SIG-M5 (cell line): ENCODE measurements around the gene HSD17B12.
"Not testable (repeated sequence)": the region's sequence is repeated elsewhere in the genome, so short reads cannot be mapped to it uniquely, and the experiment has no call there.

Experiments
- DNase-seq: peaks from one replicate; lab custom pipeline; 2025; lab: John Stamatoyannopoulos, UW

HSD17B12 gene

GRCh38 chr11:43680521-43681400, at the start of gene HSD17B12:
Gene HSD17B12 (plus strand): TSS chr11:43680738. CDS start chr11:43680828, 90 bp downstream.
- DNase-seq, result peak; percentile 49

- DNase-seq, result no peak
These were observed 48.8 kb upstream of the HSD17B12 start for GRCh38 chr11:43631732-43632131.

GRCh38 chr11:43632181-43632580, 48.4 kb upstream of the HSD17B12 start:
- no peak for DNase-seq

GRCh38 chr11:43638717-43639116, 41.8 kb upstream of the HSD17B12 start:
- no peak for DNase-seq

GRCh38 chr11:43639224-43639623, 41.3 kb upstream of the HSD17B12 start:
- DNase-seq, result no peak

- no peak for DNase-seq
These were observed 40.6 kb upstream of the HSD17B12 start for GRCh38 chr11:43639920-43640319.

GRCh38 chr11:43643898-43644620, 36.5 kb upstream of the HSD17B12 start:
- DNase-seq, result peak; percentile 18

- no peak for DNase-seq
These were observed 35.8 kb upstream of the HSD17B12 start for GRCh38 chr11:43644621-43645299.

GRCh38 chr11:43646767-43647166, 33.8 kb upstream of the HSD17B12 start:
- no peak for DNase-seq

GRCh38 chr11:43648888-43649287, 31.6 kb upstream of the HSD17B12 start:
- no peak for DNase-seq

- no peak for DNase-seq
These were observed 31.0 kb upstream of the HSD17B12 start for GRCh38 chr11:43649501-43649900.

- DNase-seq, result no peak
These were observed 30.6 kb upstream of the HSD17B12 start for GRCh38 chr11:43649921-43650320.

GRCh38 chr11:43663018-43663417, 17.5 kb upstream of the HSD17B12 start:
- not testable (repeated sequence) for DNase-seq

GRCh38 chr11:43664295-43664694, 16.2 kb upstream of the HSD17B12 start:
- no peak for DNase-seq

GRCh38 chr11:43671284-43671683, 9.3 kb upstream of the HSD17B12 start:
- not testable (repeated sequence) for DNase-seq

- DNase-seq, result no peak
These were observed 6.0 kb upstream of the HSD17B12 start for GRCh38 chr11:43674560-43674959.

- no peak for DNase-seq
These were observed 3.6 kb upstream of the HSD17B12 start for GRCh38 chr11:43676933-43677332.

- no peak for DNase-seq
These were observed 934 bp downstream of the HSD17B12 start for GRCh38 chr11:43681401-43681942.

- DNase-seq, result not testable (repeated sequence)
These were observed 1.5 kb downstream of the HSD17B12 start for GRCh38 chr11:43682081-43682480.

- DNase-seq, result no peak
These were observed 4.9 kb downstream of the HSD17B12 start for GRCh38 chr11:43685440-43685839.

- DNase-seq, result no peak
These were observed 5.7 kb downstream of the HSD17B12 start for GRCh38 chr11:43686207-43686606.

GRCh38 chr11:43687120-43687791, 6.7 kb downstream of the HSD17B12 start:
- DNase-seq, result no peak
